CD4-positive, CD25-positive, alpha-beta regulatory T cell (primary cell): ENCODE results near the gene PRDM11. TPM values are rescaled to one million over a fixed set of nuclear protein-coding genes. Genes with fewer than 3 reads are reported as not detected.
A peak's percentile ranks its signal among the peaks of the same experiment; 100 is the strongest.

Source experiments
- ATAC-seq, 2 donors: fragments of 150-1000 bp; cut with Tn5 transposase; one replicate each; pipeline ENCODE4 v1.10.0; 2021; ENCODE audit warnings: low read depth in 2 of 2, moderate number of reproducible peaks in 2 of 2, moderate library complexity in 1 of 2
- DNase-seq, 3 donors: peaks; one replicate each; pipeline versions ENCODE4 v3.0.0 to v3.0.0-alpha.2; 2012 to 2022; ENCODE audit warnings: mixed read lengths in 1 of 3
- H3K27ac ChIP-seq: one replicate; pipeline ENCODE4 v1.7.0; 2013; ENCODE audit warnings: mild to moderate bottlenecking, low read length; ENCODE audit not compliant: insufficient read depth, poor library complexity, severe bottlenecking
- H3K27me3 ChIP-seq: one replicate; pipeline ENCODE4 v1.7.0; 2013; ENCODE audit warnings: low read length; ENCODE audit not compliant: control insufficient read depth, insufficient read depth
- H3K36me3 ChIP-seq: one replicate; pipeline ENCODE4 v1.7.0; 2013; ENCODE audit warnings: mild to moderate bottlenecking, low read length, moderate library complexity; ENCODE audit not compliant: control insufficient read depth, insufficient read depth
- H3K4me1 ChIP-seq: 2 replicates; pipeline ENCODE4 v1.7.0; 2013; ENCODE audit warnings: mild to moderate bottlenecking, low read length; ENCODE audit not compliant: insufficient read depth, control insufficient read depth, poor library complexity, severe bottlenecking
- H3K4me3 ChIP-seq: one replicate; pipeline ENCODE4 v1.7.0; 2013; ENCODE audit warnings: low read depth, mild to moderate bottlenecking, low read length, moderate library complexity
- H3K9me3 ChIP-seq, 2 experiments: 1 replicate in 1 of 2; 2 replicates in 1 of 2; pipeline ENCODE4 v1.7.0; 2013; ENCODE audit warnings: low read length in 2 of 2, mild to moderate bottlenecking in 1 of 2, moderate library complexity in 1 of 2; ENCODE audit not compliant: control insufficient read depth in 2 of 2
- H3K27ac Mint-ChIP-seq, 3 donors: one replicate each; pipeline ENCODE4 v1.8.0; 2020 to 2022; ENCODE audit warnings: mild to moderate bottlenecking in 3 of 3, mixed read lengths in 3 of 3, moderate library complexity in 2 of 3
- H3K27me3 Mint-ChIP-seq: one replicate; pipeline ENCODE4 v1.8.0; 2022; ENCODE audit warnings: mild to moderate bottlenecking, mixed read lengths
- H3K36me3 Mint-ChIP-seq: one replicate; pipeline ENCODE4 v1.8.0; 2020; ENCODE audit warnings: mixed read lengths
- H3K4me1 Mint-ChIP-seq, 4 donors: one replicate each; pipeline ENCODE4 v1.8.0; 2020 to 2022; ENCODE audit warnings: mixed read lengths in 4 of 4, mild to moderate bottlenecking in 1 of 4
- H3K4me3 Mint-ChIP-seq, 4 donors: one replicate each; pipeline ENCODE4 v1.8.0; 2020 to 2022; ENCODE audit warnings: mild to moderate bottlenecking in 4 of 4, mixed read lengths in 4 of 4, moderate library complexity in 3 of 4
- H3K9me3 Mint-ChIP-seq, 7 donors: one replicate each; pipeline ENCODE4 v1.8.0; 2020 to 2022; ENCODE audit warnings: mixed read lengths in 7 of 7, mild to moderate bottlenecking in 3 of 7, moderate library complexity in 2 of 7
- polyA plus RNA-seq, 4 donors: library from polyadenylated mRNA; unstranded; fragments of 300-500 nt; fragmentation: Illumina TruSeq; gene quantifications; one replicate each; pipeline ENCODE4 v1.2.3, GENCODE V29; 2021
- total RNA-seq: library from RNA; stranded (reverse); gene quantifications from one replicate; pipeline ENCODE4 v1.2.3, GENCODE V29; 2022

PRDM11 gene
- total and polyA plus RNA-seq, 5 donors from 2014 or later = 0.37 to 9.0 (median 0.65) TPM

GRCh38 chr11:45260071-45260470, 113.6 kb downstream of the PRDM11 start:
- H3K27me3 Mint-ChIP-seq = peaks cover 10% of the 10 kb centered on the region
- DNase-seq (no peak), ATAC-seq (no peak)
- no peaks in the 10 kb centered on the region for H3K36me3 Mint-ChIP-seq
- H3K4me1 Mint-ChIP-seq = no peaks in the 10 kb centered on the region
- no peak overlapping the region for H3K27ac Mint-ChIP-seq
- Histone ChIP-seq H3K27me3 (peaks cover 2% of the 10 kb centered on the region), H3K4me3 (no peak overlapping the region), H3K4me1 (no peaks in the 10 kb centered on the region), H3K27ac (no peak overlapping the region), H3K36me3 (no peaks in the 10 kb centered on the region), H3K9me3 (no peaks in the 10 kb centered on the region)
- H3K4me3 Mint-ChIP-seq = no peak overlapping the region
- H3K9me3 Mint-ChIP-seq = no peaks in the 10 kb centered on the region

- Mint-ChIP-seq H3K4me3 (no peak overlapping the region), H3K27ac (no peak overlapping the region), H3K27me3 (peaks cover 17% of the 10 kb centered on the region), H3K36me3 (no peaks in the 10 kb centered on the region), H3K9me3 (no peaks in the 10 kb centered on the region), H3K4me1 (no peaks in the 10 kb centered on the region)
- H3K9me3 ChIP-seq = no peaks in the 10 kb centered on the region
- no peaks in the 10 kb centered on the region for H3K4me1 ChIP-seq
- no peak overlapping the region for H3K4me3 ChIP-seq
- H3K36me3 ChIP-seq = no peaks in the 10 kb centered on the region
- H3K27ac ChIP-seq = no peak overlapping the region
- ATAC-seq (no peak), DNase-seq (no peak)
- no peaks in the 10 kb centered on the region for H3K27me3 ChIP-seq
Measured at GRCh38 chr11:45262900-45263299, 116.5 kb downstream of the PRDM11 start.

DNA sequence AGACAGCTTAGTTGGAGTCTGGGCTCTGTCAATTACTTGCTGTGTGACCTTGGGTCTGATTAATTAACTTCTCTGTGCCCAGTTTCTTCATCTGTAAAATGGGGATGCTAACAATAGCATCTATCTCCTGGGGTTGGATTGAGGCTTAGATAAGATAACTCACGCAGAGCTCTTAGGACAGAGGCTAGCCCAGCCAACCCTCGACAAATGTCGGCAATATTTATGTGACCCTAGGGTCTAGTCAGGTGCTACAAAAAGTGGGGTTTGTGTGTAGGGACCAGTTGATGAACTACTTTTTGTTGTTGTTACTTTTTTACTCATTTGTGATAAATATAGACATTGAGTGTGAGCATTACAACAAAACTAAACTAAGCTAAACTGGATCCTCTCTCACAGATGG, 117.3 kb downstream of the PRDM11 start:
- no peak for DNase-seq
- Histone ChIP-seq H3K36me3 (no peaks in the 10 kb centered on the region), H3K4me3 (no peak overlapping the region), H3K9me3 (no peaks in the 10 kb centered on the region), H3K27ac (no peak overlapping the region), H3K4me1 (no peaks in the 10 kb centered on the region), H3K27me3 (no peaks in the 10 kb centered on the region)
- Mint-ChIP-seq H3K4me3 (no peak overlapping the region), H3K27ac (no peak overlapping the region), H3K9me3 (no peaks in the 10 kb centered on the region), H3K4me1 (no peaks in the 10 kb centered on the region), H3K36me3 (no peaks in the 10 kb centered on the region), H3K27me3 (peaks cover 19% of the 10 kb centered on the region)
- ATAC-seq = no peak

DNA sequence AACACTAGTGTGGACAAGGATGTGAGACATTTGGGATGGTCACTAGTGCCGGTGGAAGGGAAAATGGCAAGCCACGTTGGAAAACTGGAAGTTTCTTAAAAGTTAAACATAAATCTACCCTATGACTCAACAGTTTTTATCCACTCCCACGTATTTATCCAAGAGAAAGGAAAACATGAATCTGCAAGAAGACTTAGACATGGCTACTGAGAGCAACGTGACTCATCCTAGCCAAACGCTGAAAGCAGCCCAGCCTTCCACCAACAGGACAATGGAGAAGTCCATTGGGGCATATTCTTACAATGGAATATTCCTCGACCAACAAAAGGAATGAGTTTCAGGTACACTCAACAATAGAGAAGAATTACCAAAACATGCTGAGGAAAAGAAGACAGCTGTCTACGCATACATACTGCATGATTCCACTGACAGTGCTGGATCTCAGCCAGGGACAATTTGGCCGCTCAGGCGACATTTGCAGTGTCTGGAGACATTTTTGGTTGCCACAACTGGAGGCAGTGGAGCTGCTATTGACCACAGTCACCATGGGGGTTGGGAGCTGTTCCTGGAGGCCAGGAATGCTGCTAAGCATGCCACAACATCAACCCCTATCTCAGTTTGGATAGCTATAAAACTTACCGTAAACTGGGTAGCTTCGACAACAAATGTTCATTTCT, 118.5 kb downstream of the PRDM11 start:
- Mint-ChIP-seq H3K27me3 (peaks cover 25% of the 10 kb centered on the region), H3K4me1 (no peaks in the 10 kb centered on the region), H3K9me3 (no peaks in the 10 kb centered on the region), H3K36me3 (no peaks in the 10 kb centered on the region), H3K27ac (no peak overlapping the region), H3K4me3 (no peak overlapping the region)
- Histone ChIP-seq H3K4me3 (no peak overlapping the region), H3K4me1 (no peaks in the 10 kb centered on the region), H3K27ac (no peak overlapping the region), H3K27me3 (no peaks in the 10 kb centered on the region), H3K9me3 (no peaks in the 10 kb centered on the region), H3K36me3 (no peaks in the 10 kb centered on the region)
- ATAC-seq = no peak
- DNase-seq = no peak

DNA sequence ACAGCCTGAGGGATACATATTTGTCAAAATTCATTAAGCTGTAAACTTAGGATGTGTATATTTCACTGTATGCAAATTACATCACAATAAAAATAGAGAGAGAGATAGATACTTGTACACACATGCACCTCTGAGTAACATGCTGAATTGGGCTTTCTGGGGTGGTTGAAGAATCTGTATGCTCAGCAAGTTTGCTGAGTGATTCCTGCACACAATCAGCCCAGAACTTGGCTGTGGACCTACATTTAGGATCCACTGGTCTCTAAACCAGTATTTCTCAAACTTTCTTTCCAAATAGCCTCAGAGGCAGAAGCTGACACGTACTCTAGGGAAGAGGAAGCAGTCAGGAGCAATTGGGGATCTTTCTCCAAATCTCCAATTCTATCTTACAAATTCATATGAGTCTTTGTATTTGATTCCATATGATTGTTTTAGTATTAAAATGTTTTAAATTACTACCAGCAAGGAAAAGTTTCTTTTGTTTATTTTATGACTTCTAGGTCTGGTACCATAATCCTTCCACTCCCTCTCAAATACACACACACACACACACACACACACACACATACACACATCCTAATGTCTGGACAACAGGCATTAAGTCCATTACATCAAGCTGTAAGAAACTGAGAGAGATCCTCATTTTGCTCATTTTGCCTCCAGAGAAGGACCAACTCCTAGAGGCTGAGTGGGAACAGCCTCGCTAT, 119.7 kb downstream of the PRDM11 start:
- Histone ChIP-seq H3K9me3 (no peaks in the 10 kb centered on the region), H3K27me3 (no peaks in the 10 kb centered on the region), H3K27ac (no peak overlapping the region), H3K36me3 (no peaks in the 10 kb centered on the region), H3K4me1 (no peaks in the 10 kb centered on the region), H3K4me3 (no peak overlapping the region)
- no peaks in the 10 kb centered on the region for H3K4me1 Mint-ChIP-seq
- H3K4me3 Mint-ChIP-seq = no peak overlapping the region
- peak overlapping the region in 1 of 3 donors; percentile 66 for H3K27ac Mint-ChIP-seq
- peaks cover 32% of the 10 kb centered on the region for H3K27me3 Mint-ChIP-seq
- no peak for ATAC-seq
- DNase-seq = no peak
- peaks cover 0 to under 1% (median 0%) of the 10 kb centered on the region in 7 donors for H3K9me3 Mint-ChIP-seq
- no peaks in the 10 kb centered on the region for H3K36me3 Mint-ChIP-seq

GRCh38 chr11:45266676-45267020, 120.2 kb downstream of the PRDM11 start:
- no peak for DNase-seq
- Mint-ChIP-seq H3K9me3 (peaks cover 0 to 6% (median 0%) of the 10 kb centered on the region in 7 donors), H3K36me3 (no peaks in the 10 kb centered on the region), H3K27ac (peak overlapping the region in 1 of 3 donors; percentile 66), H3K27me3 (peaks cover 38% of the 10 kb centered on the region), H3K4me3 (no peak overlapping the region), H3K4me1 (no peaks in the 10 kb centered on the region)
- Histone ChIP-seq H3K36me3 (no peaks in the 10 kb centered on the region), H3K4me1 (no peaks in the 10 kb centered on the region), H3K4me3 (no peak overlapping the region), H3K27ac (no peak overlapping the region), H3K9me3 (no peaks in the 10 kb centered on the region), H3K27me3 (peaks cover 3% of the 10 kb centered on the region)
- ATAC-seq = no peak

DNA sequence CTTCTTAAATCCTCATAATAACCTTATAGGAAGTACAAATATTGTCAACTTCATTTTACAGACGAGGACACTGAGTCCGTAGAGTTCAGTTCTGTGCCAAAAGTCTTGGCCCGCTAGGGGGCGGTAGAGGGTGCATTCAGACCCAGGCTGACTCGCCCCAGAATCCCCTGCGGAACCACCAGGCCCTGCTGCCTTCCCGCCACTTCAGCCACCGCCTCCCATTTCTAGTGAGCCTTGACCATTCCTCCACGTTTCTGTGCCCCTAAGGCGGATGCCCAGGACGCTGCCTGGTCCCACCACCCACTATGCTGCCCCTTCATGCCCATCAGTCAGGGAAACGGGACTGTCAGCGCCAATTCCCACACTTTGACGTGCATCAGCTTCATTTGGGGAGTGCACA, 120.6 kb downstream of the PRDM11 start:
- Histone ChIP-seq H3K27ac (no peak overlapping the region), H3K27me3 (peaks cover 4% of the 10 kb centered on the region), H3K9me3 (no peaks in the 10 kb centered on the region), H3K4me3 (no peak overlapping the region), H3K4me1 (no peaks in the 10 kb centered on the region), H3K36me3 (no peaks in the 10 kb centered on the region)
- no peak overlapping the region for H3K27ac Mint-ChIP-seq
- H3K4me3 Mint-ChIP-seq = no peak overlapping the region
- no peaks in the 10 kb centered on the region for H3K36me3 Mint-ChIP-seq
- DNase-seq (no peak), ATAC-seq (no peak)
- peaks cover 38% of the 10 kb centered on the region for H3K27me3 Mint-ChIP-seq
- H3K4me1 Mint-ChIP-seq = no peaks in the 10 kb centered on the region
- peaks cover 0 to 6% (median 0%) of the 10 kb centered on the region in 7 donors for H3K9me3 Mint-ChIP-seq
